A673 (cell line): ENCODE results near the gene TXNDC5. TPM values are rescaled to one million over a fixed set of nuclear protein-coding genes. Genes with fewer than 3 reads are reported as not detected.

ENCODE experiments used
- BruUV-seq: library from RNA; stranded (reverse); fragments of 400-500 nt; replicated peaks from 2 replicates; lab custom pipeline; 2021; lab: Mats Ljungman, UMichigan
- CTCF ChIA-PET: fragments of 300-600 bp; sonication (Branson Sonifier 250); formaldehyde crosslinking; loops from one replicate; lab custom pipeline; 2022; ENCODE audit warnings: antibody characterized with exemption; lab: Charles Lee
- POLR2A ChIA-PET: fragments of 300-600 bp; sonication (Branson Sonifier 250); formaldehyde crosslinking; loops from one replicate; lab custom pipeline; 2022; ENCODE audit warnings: antibody characterized with exemption; ENCODE audit not compliant: low non-redundant PET; lab: Charles Lee
- DNase-seq: peaks from one replicate; pipeline ENCODE4 v3.0.0-alpha.2; 2015; ENCODE audit warnings: low spot score
- H3K27ac ChIP-seq: fragments of 200-600 bp; sonication (generic); 2 replicates; pipeline ENCODE4 v1.5.1; 2016; ENCODE audit warnings: mixed run types, low read depth, mild to moderate bottlenecking, mixed read lengths, antibody characterized with exemption, low read length; ENCODE audit not compliant: poor library complexity, severe bottlenecking
- H3K27me3 ChIP-seq: fragments of 200-600 bp; sonication (generic); replicated peaks from 2 replicates; pipeline ENCODE4 v1.6.1; 2017; ENCODE audit warnings: mixed run types, low read depth, mild to moderate bottlenecking, mixed read lengths, antibody characterized with exemption, low read length; ENCODE audit not compliant: insufficient read depth, poor library complexity
- H3K36me3 ChIP-seq: fragments of 200-600 bp; sonication (generic); 2 replicates; pipeline ENCODE4 v1.6.1; 2016; ENCODE audit warnings: mixed run types, mild to moderate bottlenecking, mixed read lengths, antibody characterized with exemption, low read length; ENCODE audit not compliant: insufficient read depth, poor library complexity, severe bottlenecking
- H3K4me1 ChIP-seq: fragments of 200-600 bp; sonication (generic); 2 replicates; pipeline ENCODE4 v1.6.1; 2017; ENCODE audit warnings: mixed run types, mild to moderate bottlenecking, mixed read lengths, antibody characterized with exemption, low read length; ENCODE audit not compliant: insufficient read depth, poor library complexity, severe bottlenecking
- H3K4me3 ChIP-seq: fragments of 200-600 bp; sonication (generic); 2 replicates; pipeline ENCODE4 v1.5.1; 2016; ENCODE audit warnings: low read depth, mixed run types, mild to moderate bottlenecking, mixed read lengths, low read length; ENCODE audit not compliant: poor library complexity, severe bottlenecking
- H3K9me3 ChIP-seq: fragments of 200-600 bp; sonication (generic); 2 replicates; pipeline ENCODE4 v1.6.1; 2016; ENCODE audit warnings: mixed run types, low read depth, mild to moderate bottlenecking, mixed read lengths, antibody characterized with exemption, low read length; ENCODE audit not compliant: poor library complexity, severe bottlenecking
- EZH2 ChIP-seq: fragments of 200-600 bp; sonication (generic); IDR thresholded peaks from 2 replicates; pipeline ENCODE4 v1.6.1; 2017; ENCODE audit warnings: borderline replicate concordance, low read depth, mild to moderate bottlenecking, mixed read lengths, antibody characterized with exemption, low read length; ENCODE audit not compliant: poor library complexity, severe bottlenecking
- intact Hi-C: fragments of 100-400 bp; cut with micrococcal nuclease; formaldehyde crosslinking; loops from one replicate; pipeline ENCODE4 v1.10.0; 2022; ENCODE audit not compliant: unreplicated experiment
- total RNA-seq: library from RNA; stranded (reverse); gene quantifications from 2 replicates; pipeline ENCODE4 v1.2.3, GENCODE V29; 2021
- TF ChIP-seq, protein P1 (sequence below): fragments of 300-800, 200-600 bp; sonication (generic); conservative IDR thresholded peaks from 2 replicates; pipeline ENCODE4 v1.5.1; 2017; ENCODE audit warnings: low read depth, mild to moderate bottlenecking, antibody characterized with exemption, low read length, moderate library complexity, mixed read lengths

The TXNDC5 gene
- total RNA-seq, 1 experiment from 2014 or later = 134 TPM

DNA sequence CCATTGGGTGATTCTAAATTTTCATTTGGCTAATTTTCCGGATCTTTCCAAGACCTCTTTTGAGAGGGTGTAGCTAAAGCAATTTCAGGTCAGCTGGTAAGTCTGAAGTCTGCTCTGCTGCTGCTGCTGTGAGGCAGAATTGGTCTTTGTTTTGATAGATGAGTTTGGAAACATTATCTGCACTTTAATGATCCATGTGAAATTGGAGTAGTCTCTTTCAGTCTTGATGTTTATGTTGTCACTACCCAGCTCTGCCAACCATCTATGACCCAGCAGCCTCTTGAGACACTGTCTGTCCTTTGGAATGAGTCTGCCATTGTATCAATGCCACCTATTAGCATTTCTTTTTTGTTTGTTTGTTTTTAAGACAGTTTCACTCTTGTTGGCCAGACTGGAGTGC is 44.1 kb downstream of the TXNDC5 start:
- no TSS peak for BruUV-seq
- H3K4me3 ChIP-seq = no peak overlapping the region
- H3K36me3 ChIP-seq = no peaks in the 10 kb centered on the region
- DNase-seq = no peak
- no peaks in the 10 kb centered on the region for H3K27me3 ChIP-seq
- no peaks in the 10 kb centered on the region for H3K9me3 ChIP-seq
- no peak overlapping the region for H3K27ac ChIP-seq
- no peak for TF ChIP-seq EZH2
- TF ChIP-seq, protein P1, sequence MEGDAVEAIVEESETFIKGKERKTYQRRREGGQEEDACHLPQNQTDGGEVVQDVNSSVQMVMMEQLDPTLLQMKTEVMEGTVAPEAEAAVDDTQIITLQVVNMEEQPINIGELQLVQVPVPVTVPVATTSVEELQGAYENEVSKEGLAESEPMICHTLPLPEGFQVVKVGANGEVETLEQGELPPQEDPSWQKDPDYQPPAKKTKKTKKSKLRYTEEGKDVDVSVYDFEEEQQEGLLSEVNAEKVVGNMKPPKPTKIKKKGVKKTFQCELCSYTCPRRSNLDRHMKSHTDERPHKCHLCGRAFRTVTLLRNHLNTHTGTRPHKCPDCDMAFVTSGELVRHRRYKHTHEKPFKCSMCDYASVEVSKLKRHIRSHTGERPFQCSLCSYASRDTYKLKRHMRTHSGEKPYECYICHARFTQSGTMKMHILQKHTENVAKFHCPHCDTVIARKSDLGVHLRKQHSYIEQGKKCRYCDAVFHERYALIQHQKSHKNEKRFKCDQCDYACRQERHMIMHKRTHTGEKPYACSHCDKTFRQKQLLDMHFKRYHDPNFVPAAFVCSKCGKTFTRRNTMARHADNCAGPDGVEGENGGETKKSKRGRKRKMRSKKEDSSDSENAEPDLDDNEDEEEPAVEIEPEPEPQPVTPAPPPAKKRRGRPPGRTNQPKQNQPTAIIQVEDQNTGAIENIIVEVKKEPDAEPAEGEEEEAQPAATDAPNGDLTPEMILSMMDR = no peak
- no peaks in the 10 kb centered on the region for H3K4me1 ChIP-seq
- intact Hi-C loops = no loop called here
- POLR2A ChIA-PET = no interaction called here
- CTCF ChIA-PET = no interaction called here

DNA sequence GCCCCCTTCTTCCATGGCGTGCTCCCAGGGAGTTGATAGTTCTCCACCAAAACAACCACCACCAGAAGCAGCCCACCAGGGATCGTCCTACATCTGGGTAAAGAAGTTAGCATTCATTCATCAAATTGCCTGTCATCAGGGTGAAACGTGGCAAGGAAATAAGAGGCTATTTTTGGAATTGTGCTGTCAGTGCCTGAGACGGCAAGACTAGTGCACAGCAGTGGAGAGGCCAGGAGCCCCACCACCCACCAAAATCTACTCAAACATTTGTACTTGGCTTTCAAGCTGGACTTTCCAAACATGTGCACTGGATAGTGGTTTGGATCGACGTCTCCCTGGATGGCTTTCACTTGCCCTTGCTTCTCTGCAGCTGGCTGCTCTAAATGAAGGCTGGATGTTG is 44.8 kb downstream of the TXNDC5 start:
- ChIA-PET CTCF (no interaction called here), POLR2A (no interaction called here)
- TF ChIP-seq, protein P1 = no peak
- no peak for TF ChIP-seq EZH2
- H3K4me1 ChIP-seq = no peaks in the 10 kb centered on the region
- H3K36me3 ChIP-seq = no peaks in the 10 kb centered on the region
- intact Hi-C loops = no loop called here
- H3K27ac ChIP-seq = no peak overlapping the region
- H3K9me3 ChIP-seq = no peaks in the 10 kb centered on the region
- no peaks in the 10 kb centered on the region for H3K27me3 ChIP-seq
- H3K4me3 ChIP-seq = no peak overlapping the region
- no TSS peak for BruUV-seq
- DNase-seq = no peak

DNA sequence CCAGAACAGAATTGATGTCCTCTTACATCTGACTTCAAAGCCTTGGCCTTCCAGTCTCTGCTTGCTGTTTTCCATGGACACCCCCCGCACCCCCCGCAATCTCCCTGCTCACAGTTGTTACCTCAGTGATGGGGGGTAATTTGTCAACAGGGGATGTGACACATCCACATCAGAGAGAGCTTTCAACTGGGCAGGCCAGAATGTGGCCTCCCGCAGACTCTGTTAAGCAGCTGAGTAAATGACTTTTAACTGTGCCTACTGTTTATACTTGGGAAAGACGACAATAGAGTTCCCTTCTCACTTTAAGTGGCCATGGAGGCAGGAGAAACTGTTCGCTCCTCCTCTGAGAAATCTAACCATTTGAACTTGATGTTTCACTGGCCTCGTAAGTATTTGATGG is 51.0 kb downstream of the TXNDC5 start:
- no peaks in the 10 kb centered on the region for H3K27me3 ChIP-seq
- intact Hi-C loops = no loop called here
- no peak for DNase-seq
- no TSS peak for BruUV-seq
- ChIA-PET CTCF (no interaction called here), POLR2A (no interaction called here)
- H3K4me1 ChIP-seq = no peaks in the 10 kb centered on the region
- TF ChIP-seq, protein P1 = no peak
- TF ChIP-seq EZH2 = no peak
- no peak overlapping the region for H3K27ac ChIP-seq
- H3K4me3 ChIP-seq = no peak overlapping the region
- no peaks in the 10 kb centered on the region for H3K36me3 ChIP-seq
- H3K9me3 ChIP-seq = no peaks in the 10 kb centered on the region
